Breast epithelium (tissue), 3 donors: Measurements from ENCODE around the gene VHLL.

Experiments used
- CTCF ChIP-seq, 3 donors: fragments of 450-650 bp; IDR thresholded peaks; one replicate each; pipeline ENCODE4 v1.5.1; 2016 to 2017; ENCODE audit warnings: antibody characterized with exemption in 3 of 3, mild to moderate bottlenecking in 3 of 3, moderate library complexity in 3 of 3
- POLR2A ChIP-seq: fragments of 450-650 bp; IDR thresholded peaks from one replicate; pipeline ENCODE4 v1.6.1; 2016; ENCODE audit warnings: antibody characterized with exemption, mild to moderate bottlenecking, moderate library complexity

DNA sequence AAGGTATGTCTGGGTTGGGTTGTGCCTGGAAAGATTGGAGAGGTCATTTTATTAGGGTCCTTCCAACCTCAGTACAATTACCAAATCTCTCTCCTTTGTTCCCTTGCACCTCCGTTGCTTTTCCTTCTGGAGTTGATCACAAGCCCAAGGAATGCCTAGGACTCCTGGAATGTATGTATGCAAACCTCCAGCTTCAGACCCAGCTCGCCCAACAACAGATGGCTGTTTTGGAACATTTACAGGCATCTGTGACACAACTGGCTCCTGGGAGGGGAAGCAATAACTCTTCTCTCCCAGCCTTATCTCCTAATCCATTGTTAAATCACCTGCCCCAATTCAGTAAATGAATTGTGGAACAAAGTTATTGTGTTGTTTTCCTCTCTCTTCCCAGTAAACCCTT, 47.5 kb upstream of the VHLL start:
- TF ChIP-seq CTCF (IDR thresholded peaks at IDR 0.05) = no peak
- no peak for TF ChIP-seq POLR2A
